GM06990 (cell line): ENCODE results near the gene NLE1.
"Not testable (repeated sequence)": the region's sequence is repeated elsewhere in the genome, so short reads cannot be mapped to it uniquely, and the experiment has no call there.

Experiments used
- DNase-seq: peaks from one replicate; pipeline ENCODE4 v3.0.0-alpha.2; 2011; ENCODE audit not compliant: insufficient read length; ENCODE audit errors: extremely low read depth
- H3K27me3 ChIP-seq: replicated peaks from 2 replicates; pipeline ENCODE4 v1.6.0; 2011; ENCODE audit warnings: low read length; ENCODE audit not compliant: control insufficient read depth, insufficient read depth
- H3K36me3 ChIP-seq: 2 replicates; pipeline ENCODE4 v1.5.1; 2011; ENCODE audit warnings: low read length; ENCODE audit not compliant: control insufficient read depth, insufficient read depth
- H3K4me3 ChIP-seq: replicated peaks from 2 replicates; pipeline ENCODE4 v1.5.1; 2011; ENCODE audit warnings: low read depth, mild to moderate bottlenecking, control low read depth, low read length
- TF ChIP-seq, protein P1 (sequence below): IDR thresholded peaks from 2 replicates; pipeline ENCODE4 v1.5.1; 2011; ENCODE audit warnings: low read length, control low read depth, mild to moderate bottlenecking, inconsistent platforms; ENCODE audit not compliant: insufficient read depth, poor library complexity, severe bottlenecking

Gene NLE1

DNA sequence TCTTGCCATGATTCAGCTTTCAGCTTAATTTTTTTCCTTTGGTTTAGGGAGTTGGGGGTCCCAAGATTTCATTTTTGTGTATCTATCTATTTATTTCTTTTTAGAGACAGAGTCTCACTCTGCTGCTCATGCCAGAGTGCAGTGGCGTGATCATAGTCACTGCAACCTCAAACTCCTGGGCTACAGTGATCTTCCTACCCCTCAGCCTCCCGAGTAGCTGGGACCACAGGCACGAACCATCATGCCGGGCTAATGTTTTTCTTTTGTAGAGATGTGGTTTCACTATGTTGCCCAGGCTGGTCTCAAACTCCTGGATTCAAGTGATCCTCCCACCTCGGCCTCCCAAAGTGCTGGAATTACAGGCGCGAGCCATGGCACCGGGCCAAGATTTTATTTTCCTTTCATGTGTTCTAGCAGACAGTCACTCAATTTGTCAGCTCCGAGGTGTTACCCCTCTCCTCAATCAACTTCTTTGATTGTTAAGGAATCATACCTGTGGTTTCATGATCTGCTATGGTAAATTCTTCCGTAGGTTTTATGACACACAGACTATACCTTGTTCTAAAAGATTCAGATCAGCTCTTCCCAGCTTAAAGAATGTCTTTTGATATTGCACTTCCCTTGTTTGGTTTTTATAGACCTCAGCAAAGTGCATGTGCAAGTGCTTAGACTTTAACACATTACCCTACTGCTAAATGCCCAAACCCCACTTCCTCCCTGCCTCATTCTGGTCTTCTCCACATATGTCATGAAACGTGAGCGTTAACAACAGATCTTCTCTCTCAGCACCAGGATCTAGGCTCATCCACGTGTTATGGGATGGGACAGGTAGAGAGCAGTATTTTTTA is 18.5 kb upstream of the NLE1 start:
- TF ChIP-seq, protein P1, sequence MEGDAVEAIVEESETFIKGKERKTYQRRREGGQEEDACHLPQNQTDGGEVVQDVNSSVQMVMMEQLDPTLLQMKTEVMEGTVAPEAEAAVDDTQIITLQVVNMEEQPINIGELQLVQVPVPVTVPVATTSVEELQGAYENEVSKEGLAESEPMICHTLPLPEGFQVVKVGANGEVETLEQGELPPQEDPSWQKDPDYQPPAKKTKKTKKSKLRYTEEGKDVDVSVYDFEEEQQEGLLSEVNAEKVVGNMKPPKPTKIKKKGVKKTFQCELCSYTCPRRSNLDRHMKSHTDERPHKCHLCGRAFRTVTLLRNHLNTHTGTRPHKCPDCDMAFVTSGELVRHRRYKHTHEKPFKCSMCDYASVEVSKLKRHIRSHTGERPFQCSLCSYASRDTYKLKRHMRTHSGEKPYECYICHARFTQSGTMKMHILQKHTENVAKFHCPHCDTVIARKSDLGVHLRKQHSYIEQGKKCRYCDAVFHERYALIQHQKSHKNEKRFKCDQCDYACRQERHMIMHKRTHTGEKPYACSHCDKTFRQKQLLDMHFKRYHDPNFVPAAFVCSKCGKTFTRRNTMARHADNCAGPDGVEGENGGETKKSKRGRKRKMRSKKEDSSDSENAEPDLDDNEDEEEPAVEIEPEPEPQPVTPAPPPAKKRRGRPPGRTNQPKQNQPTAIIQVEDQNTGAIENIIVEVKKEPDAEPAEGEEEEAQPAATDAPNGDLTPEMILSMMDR, result no peak
- no peaks in the 10 kb centered on the region; the same call in 1 of the 2 replicates for H3K27me3 ChIP-seq
- H3K36me3 ChIP-seq, result no peaks in the 10 kb centered on the region

GRCh38 chr17:35159940-35160339 is 17.8 kb upstream of the NLE1 start:
- Histone ChIP-seq H3K27me3 (no peaks in the 10 kb centered on the region; the same call in 1 of the 2 replicates), H3K4me3 (no peak overlapping the region), H3K36me3 (no peaks in the 10 kb centered on the region)
- TF ChIP-seq, protein P1, result no peak
- no peak for DNase-seq

More for the DNA sequence above, 18.5 kb upstream of the NLE1 start:
- no peak for DNase-seq
- H3K4me3 ChIP-seq, result no peak overlapping the region

- Histone ChIP-seq H3K36me3 (no peaks in the 10 kb centered on the region), H3K4me3 (no peak overlapping the region), H3K27me3 (no peaks in the 10 kb centered on the region; the same call in 1 of the 2 replicates)
- DNase-seq, result no peak
- TF ChIP-seq, protein P1, result no peak
These were observed 13.1 kb upstream of the NLE1 start for GRCh38 chr17:35155246-35155645.

DNA sequence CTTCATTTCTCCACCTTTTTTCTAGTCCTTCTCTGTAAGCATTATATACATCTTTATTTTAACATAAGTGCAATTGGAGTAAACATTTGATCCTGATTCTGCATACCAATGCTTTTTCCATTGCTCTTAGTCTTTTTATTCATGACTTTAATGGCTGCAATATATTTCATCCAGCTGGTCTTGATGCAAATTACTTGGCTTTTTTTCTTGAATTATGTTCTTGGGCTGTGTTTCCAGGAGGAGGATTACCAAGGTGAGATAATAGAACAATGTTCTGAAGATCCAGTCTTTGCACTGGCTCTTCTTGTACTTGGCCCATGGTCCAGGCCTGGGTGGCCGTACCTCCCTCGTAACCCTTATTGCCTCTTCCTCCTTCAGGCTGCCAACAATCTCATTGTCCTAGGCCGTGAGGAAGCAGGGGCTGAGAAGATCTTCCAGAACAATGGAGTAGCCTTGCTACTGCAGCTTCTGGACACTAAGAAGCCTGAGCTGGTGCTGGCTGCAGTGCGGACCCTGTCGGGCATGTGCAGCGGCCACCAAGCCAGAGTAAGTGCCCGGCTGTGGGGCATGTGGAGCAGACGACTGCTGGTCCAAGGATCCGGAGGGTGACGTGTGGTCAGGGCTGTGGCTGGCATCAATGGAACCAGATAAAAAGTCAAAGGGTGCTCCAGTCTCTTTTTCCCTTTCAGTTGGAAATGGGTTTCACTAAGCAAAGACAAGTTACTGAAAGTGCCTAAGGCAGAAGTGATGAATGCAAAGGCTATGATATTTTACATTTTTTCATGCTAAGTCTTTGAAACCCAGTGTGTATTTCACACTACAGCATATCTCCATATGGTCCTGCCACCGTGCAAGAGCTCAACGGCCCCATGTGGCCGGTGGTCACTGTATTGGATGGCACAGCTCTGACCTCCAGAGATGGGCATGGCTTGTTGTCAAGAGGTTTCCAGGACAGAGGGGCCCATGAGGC is 12.4 kb upstream of the NLE1 start:
- no peak for DNase-seq
- Histone ChIP-seq H3K4me3 (no peak overlapping the region), H3K27me3 (no peaks in the 10 kb centered on the region; the same call in 1 of the 2 replicates), H3K36me3 (no peaks in the 10 kb centered on the region)
- TF ChIP-seq, protein P1, result no peak

- TF ChIP-seq, protein P1, result no peak
- no peaks in the 10 kb centered on the region; the same call in 1 of the 2 replicates for H3K27me3 ChIP-seq
- DNase-seq, result no peak
These were observed 10.5 kb upstream of the NLE1 start for GRCh38 chr17:35152421-35153140.

DNA sequence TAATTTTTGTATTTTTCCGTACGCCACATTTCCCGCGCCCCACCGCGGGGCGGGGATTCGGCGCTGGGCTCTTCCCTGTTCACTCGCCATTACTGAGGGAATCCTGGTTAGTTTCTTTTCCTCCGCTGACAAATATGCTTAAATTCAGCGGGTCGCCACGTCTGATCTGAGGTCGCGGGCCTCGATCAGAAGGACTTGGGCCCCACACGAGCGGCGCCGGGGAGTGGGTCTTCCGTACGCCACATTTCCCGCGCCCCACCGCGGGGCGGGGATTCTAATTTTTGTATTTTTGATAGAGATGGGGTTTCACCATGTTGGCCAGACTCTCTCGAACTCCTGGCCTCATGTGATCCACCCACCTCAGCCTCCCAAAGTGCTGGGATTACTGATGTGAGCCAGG is 9.0 kb upstream of the NLE1 start:
- H3K27me3 ChIP-seq, H3K4me3 ChIP-seq, H3K36me3 ChIP-seq, DNase-seq: not testable (repeated sequence)

More at GRCh38 chr17:35152421-35153140, 10.5 kb upstream of the NLE1 start:
- Histone ChIP-seq H3K36me3 (no peaks in the 10 kb centered on the region), H3K4me3 (no peak overlapping the region)
